Nephron (organoid): ENCODE results near the gene BRD1.

ENCODE experiments used
- H3K27ac Mint-ChIP-seq, 3 experiments: 2 replicates each; pipeline ENCODE4 v1.8.0; 2020; ENCODE audit warnings: mixed read lengths in 3 of 3, mild to moderate bottlenecking in 2 of 3, moderate library complexity in 1 of 3
- H3K27me3 Mint-ChIP-seq: 2 replicates; pipeline ENCODE4 v1.8.0; 2021; ENCODE audit warnings: low read depth, mild to moderate bottlenecking, moderate library complexity, mixed read lengths
- H3K36me3 Mint-ChIP-seq: 2 replicates; pipeline ENCODE4 v1.8.0; 2020; ENCODE audit warnings: low read depth, mixed read lengths
- H3K4me1 Mint-ChIP-seq: 2 replicates; pipeline ENCODE4 v1.8.0; 2020; ENCODE audit warnings: mixed read lengths
- H3K4me3 Mint-ChIP-seq, 3 experiments: 2 replicates each; pipeline ENCODE4 v1.8.0; 2020; ENCODE audit warnings: mild to moderate bottlenecking in 3 of 3, mixed read lengths in 3 of 3, moderate library complexity in 2 of 3
- H3K9me3 Mint-ChIP-seq: 2 replicates; pipeline ENCODE4 v1.8.0; 2020; ENCODE audit warnings: mixed read lengths
- TF ChIP-seq, protein P1 (sequence below), 3 experiments: fragments of 200-600 bp; sonication (generic); IDR thresholded peaks; one replicate each; pipeline ENCODE4 v1.5.0; 2021; ENCODE audit warnings: antibody characterized with exemption in 3 of 3; ENCODE audit not compliant: unreplicated experiment in 3 of 3

Gene BRD1

GRCh38 chr22:49801391-49802060, 26.1 kb downstream of the BRD1 start:
- H3K36me3 Mint-ChIP-seq, result peaks cover 51% of the 10 kb centered on the region

DNA sequence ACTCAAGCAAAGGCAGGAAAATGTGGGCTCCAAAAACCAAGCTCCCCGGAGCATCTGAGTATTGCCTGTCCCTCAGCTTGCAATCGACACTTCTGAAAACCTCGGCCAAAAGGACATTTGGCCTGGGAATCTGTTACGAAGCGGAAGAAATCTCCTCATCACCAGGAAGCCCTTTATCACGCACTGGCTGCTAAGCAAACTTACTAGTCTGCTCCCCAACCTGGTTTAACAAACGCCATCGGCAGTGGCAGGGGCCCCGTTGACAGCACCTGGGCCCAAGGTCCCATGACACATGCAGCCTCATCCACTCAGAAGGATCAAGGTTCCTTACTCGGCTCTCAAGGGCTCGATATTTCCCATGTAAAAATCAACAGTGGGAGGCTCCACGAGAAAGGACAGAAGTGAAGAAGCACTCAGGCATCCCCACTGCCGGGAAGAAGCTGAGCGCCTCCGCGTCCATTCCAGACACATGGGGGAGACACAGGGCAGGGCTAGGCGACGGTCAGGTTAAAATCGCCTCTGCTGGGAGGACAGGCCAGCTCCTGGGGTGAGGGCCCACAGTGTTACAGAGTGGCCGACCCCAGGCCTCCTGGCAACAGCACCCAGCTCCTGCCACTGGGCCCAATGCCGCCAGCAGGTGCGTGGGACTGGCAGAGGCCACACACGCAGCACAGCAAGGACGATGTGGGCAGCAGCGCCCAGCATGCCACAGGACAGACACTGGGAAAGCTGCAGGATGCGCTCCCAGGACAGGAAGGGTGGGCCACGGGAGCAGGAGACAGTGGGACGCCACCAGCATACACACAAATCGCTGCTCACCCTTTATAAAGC, 27.1 kb downstream of the BRD1 start:
- H3K27ac Mint-ChIP-seq, result no peak overlapping the region
- H3K4me3 Mint-ChIP-seq, result no peak overlapping the region
- no peaks in the 10 kb centered on the region for H3K9me3 Mint-ChIP-seq
- peaks cover 48% of the 10 kb centered on the region for H3K36me3 Mint-ChIP-seq
- TF ChIP-seq, protein P1, sequence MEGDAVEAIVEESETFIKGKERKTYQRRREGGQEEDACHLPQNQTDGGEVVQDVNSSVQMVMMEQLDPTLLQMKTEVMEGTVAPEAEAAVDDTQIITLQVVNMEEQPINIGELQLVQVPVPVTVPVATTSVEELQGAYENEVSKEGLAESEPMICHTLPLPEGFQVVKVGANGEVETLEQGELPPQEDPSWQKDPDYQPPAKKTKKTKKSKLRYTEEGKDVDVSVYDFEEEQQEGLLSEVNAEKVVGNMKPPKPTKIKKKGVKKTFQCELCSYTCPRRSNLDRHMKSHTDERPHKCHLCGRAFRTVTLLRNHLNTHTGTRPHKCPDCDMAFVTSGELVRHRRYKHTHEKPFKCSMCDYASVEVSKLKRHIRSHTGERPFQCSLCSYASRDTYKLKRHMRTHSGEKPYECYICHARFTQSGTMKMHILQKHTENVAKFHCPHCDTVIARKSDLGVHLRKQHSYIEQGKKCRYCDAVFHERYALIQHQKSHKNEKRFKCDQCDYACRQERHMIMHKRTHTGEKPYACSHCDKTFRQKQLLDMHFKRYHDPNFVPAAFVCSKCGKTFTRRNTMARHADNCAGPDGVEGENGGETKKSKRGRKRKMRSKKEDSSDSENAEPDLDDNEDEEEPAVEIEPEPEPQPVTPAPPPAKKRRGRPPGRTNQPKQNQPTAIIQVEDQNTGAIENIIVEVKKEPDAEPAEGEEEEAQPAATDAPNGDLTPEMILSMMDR (IDR thresholded peaks at IDR 0.05; ENCODE audit: unreplicated experiment in 3 of 3), result no peak
- H3K27me3 Mint-ChIP-seq, result no peaks in the 10 kb centered on the region
- H3K4me1 Mint-ChIP-seq, result peaks cover 17% of the 10 kb centered on the region

More at GRCh38 chr22:49801391-49802060, 26.1 kb downstream of the BRD1 start:
- no peaks in the 10 kb centered on the region for H3K27me3 Mint-ChIP-seq
- H3K4me3 Mint-ChIP-seq, result no peak overlapping the region
- H3K27ac Mint-ChIP-seq, result no peak overlapping the region
- TF ChIP-seq, protein P1 (IDR thresholded peaks at IDR 0.05; ENCODE audit: unreplicated experiment in 3 of 3), result no peak
- no peaks in the 10 kb centered on the region for H3K9me3 Mint-ChIP-seq
- H3K4me1 Mint-ChIP-seq, result peaks cover 21% of the 10 kb centered on the region

DNA sequence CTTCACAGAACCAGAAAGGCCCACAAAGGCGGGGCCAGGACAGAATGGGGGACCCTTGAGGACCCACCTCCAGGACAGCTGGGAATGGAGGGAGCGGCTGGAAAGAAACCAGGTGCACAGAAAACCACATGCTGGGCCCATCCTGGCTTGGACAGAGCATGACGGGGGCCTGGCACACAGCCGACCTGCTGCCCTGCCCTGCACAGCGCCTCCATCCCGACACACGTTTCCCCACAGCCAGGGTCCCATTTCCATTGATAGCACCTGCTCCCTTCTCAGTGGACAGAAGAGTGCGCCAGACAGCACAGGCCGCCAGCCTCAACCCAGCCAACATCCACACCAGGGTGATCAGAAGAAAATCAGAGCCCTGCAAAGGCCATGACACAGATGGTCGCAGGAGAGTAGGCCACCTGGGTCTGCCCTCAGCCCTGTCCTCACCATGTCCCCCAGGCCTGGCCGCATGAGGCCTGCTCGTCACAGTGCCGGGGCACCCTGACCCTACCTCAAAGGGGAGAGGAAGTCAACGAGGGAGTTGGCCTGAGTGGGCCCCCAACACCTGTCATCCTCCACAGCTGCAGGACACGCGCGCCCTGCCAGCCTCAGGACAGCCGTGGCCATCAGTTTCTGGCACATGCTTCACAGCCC, 28.1 kb downstream of the BRD1 start:
- TF ChIP-seq, protein P1 (IDR thresholded peaks at IDR 0.05; ENCODE audit: unreplicated experiment in 3 of 3), result no peak
- Mint-ChIP-seq H3K9me3 (no peaks in the 10 kb centered on the region), H3K4me3 (no peak overlapping the region), H3K27ac (no peak overlapping the region), H3K36me3 (peaks cover 55% of the 10 kb centered on the region), H3K27me3 (no peaks in the 10 kb centered on the region), H3K4me1 (peaks cover 25% of the 10 kb centered on the region)

DNA sequence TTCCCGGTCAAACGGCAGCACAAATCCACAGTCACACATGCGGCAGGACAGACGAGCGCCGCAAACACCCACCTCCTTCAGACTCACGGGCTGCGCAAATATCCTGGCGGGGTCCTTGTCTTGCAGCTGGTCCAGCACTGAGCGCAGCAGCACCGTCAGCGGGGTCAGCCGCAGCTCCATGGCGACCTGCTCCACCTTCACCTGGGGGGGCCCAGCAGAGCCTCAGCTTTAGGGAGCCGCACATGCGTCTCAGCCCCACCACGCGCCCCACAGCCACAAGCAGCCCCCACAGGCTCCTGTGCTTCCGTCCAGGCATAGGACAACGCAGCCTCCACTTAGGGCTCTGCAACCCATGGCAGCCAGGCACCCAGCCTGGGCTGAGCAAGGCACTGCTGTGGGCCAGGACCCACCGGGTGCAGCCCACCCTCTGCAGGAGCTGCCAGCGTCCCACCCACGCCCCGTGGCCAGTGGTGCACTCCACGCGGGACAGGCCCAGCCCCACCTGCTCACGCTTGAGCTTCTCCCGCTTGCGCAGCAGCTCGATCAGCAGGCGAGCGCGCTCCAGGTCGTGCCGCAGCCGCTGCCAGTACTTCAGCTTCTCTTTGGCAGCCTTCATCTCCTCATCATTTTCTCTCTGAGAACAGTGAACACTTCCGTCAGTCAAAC, 29.1 kb downstream of the BRD1 start:
- no peaks in the 10 kb centered on the region for H3K9me3 Mint-ChIP-seq
- H3K36me3 Mint-ChIP-seq, result peaks cover 53% of the 10 kb centered on the region
- H3K4me1 Mint-ChIP-seq, result peaks cover 21% of the 10 kb centered on the region
- no peak overlapping the region for H3K4me3 Mint-ChIP-seq
- no peaks in the 10 kb centered on the region for H3K27me3 Mint-ChIP-seq
- no peak overlapping the region for H3K27ac Mint-ChIP-seq
- TF ChIP-seq, protein P1 (IDR thresholded peaks at IDR 0.05; ENCODE audit: unreplicated experiment in 3 of 3), result no peak

DNA sequence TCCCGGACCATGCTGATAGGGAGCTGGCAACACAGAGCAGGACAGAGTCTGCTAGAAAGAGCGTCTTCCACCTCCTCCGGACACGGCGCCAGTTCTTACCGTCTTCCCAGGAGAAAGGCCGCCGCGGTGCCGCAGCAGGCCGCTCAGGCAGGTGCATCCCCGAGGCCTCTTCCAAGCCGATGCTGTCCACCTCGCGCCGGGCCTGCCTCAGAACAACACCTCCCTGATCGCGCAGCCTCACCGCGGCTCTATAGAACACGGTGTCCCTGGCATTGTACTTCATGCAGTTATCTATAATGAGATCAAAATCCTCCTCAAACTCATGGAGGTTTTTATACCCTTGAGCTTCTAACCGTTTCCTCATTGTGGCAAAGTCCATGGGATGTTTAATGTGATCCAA, 30.0 kb downstream of the BRD1 start:
- TF ChIP-seq, protein P1 (IDR thresholded peaks at IDR 0.05; ENCODE audit: unreplicated experiment in 3 of 3), result no peak
- H3K27me3 Mint-ChIP-seq, result no peaks in the 10 kb centered on the region
- no peaks in the 10 kb centered on the region for H3K9me3 Mint-ChIP-seq
- H3K4me1 Mint-ChIP-seq, result peaks cover 30% of the 10 kb centered on the region
- no peak overlapping the region for H3K27ac Mint-ChIP-seq
- H3K36me3 Mint-ChIP-seq, result peaks cover 57% of the 10 kb centered on the region
- H3K4me3 Mint-ChIP-seq, result no peak overlapping the region
